Hepatocyte (in vitro differentiated cells): Measurements from ENCODE around the gene CCM2L. TPM values are rescaled to one million over a fixed set of nuclear protein-coding genes. Genes with fewer than 3 reads are reported as not detected.

Source experiments
- DNase-seq: peaks from one replicate; pipeline ENCODE4 v3.0.0-alpha.2; 2016; ENCODE audit warnings: low spot score
- H2AFZ ChIP-seq: fragments of 200-600 bp; sonication (generic); 2 replicates; pipeline ENCODE4 v1.6.0; 2016; ENCODE audit warnings: antibody characterized with exemption, mild to moderate bottlenecking
- H3K27ac ChIP-seq: fragments of 200-600 bp; sonication (generic); 2 replicates; pipeline ENCODE4 v1.5.1; 2016; ENCODE audit warnings: mild to moderate bottlenecking
- H3K27me3 ChIP-seq: fragments of 200-600 bp; sonication (generic); 2 replicates; pipeline ENCODE4 v1.6.1; 2016
- H3K36me3 ChIP-seq: fragments of 200-600 bp; sonication (generic); replicated peaks from 2 replicates; pipeline ENCODE4 v1.5.1; 2016; ENCODE audit warnings: low read depth; ENCODE audit not compliant: insufficient read depth
- H3K4me1 ChIP-seq: fragments of 200-600 bp; sonication (generic); 2 replicates; pipeline ENCODE4 v1.5.1; 2016; ENCODE audit warnings: mild to moderate bottlenecking, moderate library complexity; ENCODE audit not compliant: insufficient read depth
- H3K4me2 ChIP-seq: fragments of 200-600 bp; sonication (generic); 2 replicates; pipeline ENCODE4 v1.6.0; 2016
- H3K4me3 ChIP-seq: fragments of 200-600 bp; sonication (generic); 2 replicates; pipeline ENCODE4 v1.5.1; 2016; ENCODE audit warnings: mild to moderate bottlenecking
- H3K79me2 ChIP-seq: fragments of 200-600 bp; sonication (generic); 2 replicates; pipeline ENCODE4 v1.6.0; 2017; ENCODE audit warnings: mild to moderate bottlenecking
- H3K9me2 ChIP-seq: fragments of 200-600 bp; sonication (generic); replicated peaks from 2 replicates; pipeline ENCODE4 v1.6.0; 2017; ENCODE audit warnings: mild to moderate bottlenecking; ENCODE audit not compliant: insufficient read depth
- H3K9me3 ChIP-seq: fragments of 200-600 bp; sonication (generic); 2 replicates; pipeline ENCODE4 v1.5.1; 2016; ENCODE audit warnings: low read depth, mild to moderate bottlenecking
- H4K20me1 ChIP-seq: fragments of 200-600 bp; sonication (generic); 2 replicates; pipeline ENCODE4 v1.6.0; 2016; ENCODE audit warnings: mild to moderate bottlenecking; ENCODE audit not compliant: insufficient read depth, poor library complexity, severe bottlenecking
- CTCF ChIP-seq: fragments of 200-600 bp; sonication (generic); IDR thresholded peaks from 2 replicates; pipeline ENCODE4 v1.5.1; 2016; ENCODE audit warnings: antibody characterized with exemption, mild to moderate bottlenecking; ENCODE audit not compliant: poor library complexity
- EZH2 ChIP-seq: fragments of 200-600 bp; sonication (generic); IDR thresholded peaks from 2 replicates; pipeline ENCODE4 v1.6.1; 2016; ENCODE audit warnings: antibody characterized with exemption, mild to moderate bottlenecking, borderline replicate concordance
- EZH2phosphoT487 ChIP-seq: fragments of 200-600 bp; sonication (generic); IDR thresholded peaks from one replicate; pipeline ENCODE4 v1.6.1; 2018; ENCODE audit warnings: antibody characterized with exemption, mild to moderate bottlenecking, low read depth, moderate library complexity; ENCODE audit not compliant: unreplicated experiment, severe bottlenecking
- WGBS: methylation state at CpG from one replicate; pipeline ENCODE4 v1.1.6; 2016; ENCODE audit warnings: low lambda C conversion rate; ENCODE audit errors: missing lambda C conversion rate; 5-methylcytosine and 5-hydroxymethylcytosine counted together
- polyA plus RNA-seq: library from polyadenylated mRNA; unstranded; fragments of >200 nt; fragmentation: Nextera tagmentation; extraction: Ambion mirVana; gene quantifications from 2 replicates; pipeline ENCODE4 v1.2.1, GENCODE V29; 2016
- total RNA-seq: library from RNA; depleted of rRNA; stranded (reverse); fragments of >200 nt; gene quantifications from 2 replicates; pipeline ENCODE4 v1.2.3, GENCODE V29; 2014

The CCM2L gene
- total and polyA plus RNA-seq, 2 experiments from 2014 or later = 0.77 to 1.0 TPM

DNA sequence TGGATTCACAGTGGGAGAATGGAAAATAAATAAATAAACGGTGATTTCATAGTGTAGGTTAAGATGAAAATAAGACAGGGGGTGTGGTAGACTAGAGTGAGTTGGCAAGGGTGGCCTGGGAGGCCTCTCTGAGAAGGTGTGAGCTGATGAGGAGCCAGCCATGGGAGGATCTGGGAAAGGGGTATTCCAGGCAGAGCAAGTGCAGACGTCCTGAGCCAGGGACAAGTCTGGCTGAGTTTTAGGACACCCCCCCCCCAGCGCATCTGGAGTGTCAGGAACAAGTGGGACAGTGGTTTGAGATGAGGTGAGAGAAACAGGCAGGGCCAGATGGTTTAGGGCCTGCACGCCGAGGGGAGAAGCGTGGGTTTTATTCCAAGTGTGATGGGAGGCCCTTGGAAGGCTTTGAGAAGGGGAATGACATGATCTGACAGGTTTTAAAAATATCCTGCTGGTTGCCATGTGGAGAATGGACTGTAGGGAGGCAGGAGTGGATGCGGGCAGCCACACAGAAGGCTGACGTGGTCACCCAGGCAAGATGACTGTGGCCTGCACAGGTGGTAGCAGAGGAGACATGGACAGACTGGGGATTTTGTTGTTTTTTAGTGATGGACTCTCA lies 21.1 kb upstream of the CCM2L start:
- H3K36me3 ChIP-seq = no peaks in the 10 kb centered on the region
- H3K27ac ChIP-seq = no peak overlapping the region
- H2AFZ ChIP-seq = no peak overlapping the region
- no peaks in the 10 kb centered on the region for H4K20me1 ChIP-seq
- no peaks in the 10 kb centered on the region for H3K4me1 ChIP-seq
- H3K4me3 ChIP-seq = no peak overlapping the region
- DNase-seq = no peak
- H3K79me2 ChIP-seq = no peaks in the 10 kb centered on the region
- no peak for TF ChIP-seq CTCF
- no peak for TF ChIP-seq EZH2phosphoT487
- no peak for TF ChIP-seq EZH2
- H3K9me2 ChIP-seq = no peaks in the 10 kb centered on the region
- no peak overlapping the region for H3K4me2 ChIP-seq
- H3K27me3 ChIP-seq = peaks cover 33% of the 10 kb centered on the region
- WGBS = 82% methylated on average over 8 of the region's 8 CpGs
- no peaks in the 10 kb centered on the region for H3K9me3 ChIP-seq

DNA sequence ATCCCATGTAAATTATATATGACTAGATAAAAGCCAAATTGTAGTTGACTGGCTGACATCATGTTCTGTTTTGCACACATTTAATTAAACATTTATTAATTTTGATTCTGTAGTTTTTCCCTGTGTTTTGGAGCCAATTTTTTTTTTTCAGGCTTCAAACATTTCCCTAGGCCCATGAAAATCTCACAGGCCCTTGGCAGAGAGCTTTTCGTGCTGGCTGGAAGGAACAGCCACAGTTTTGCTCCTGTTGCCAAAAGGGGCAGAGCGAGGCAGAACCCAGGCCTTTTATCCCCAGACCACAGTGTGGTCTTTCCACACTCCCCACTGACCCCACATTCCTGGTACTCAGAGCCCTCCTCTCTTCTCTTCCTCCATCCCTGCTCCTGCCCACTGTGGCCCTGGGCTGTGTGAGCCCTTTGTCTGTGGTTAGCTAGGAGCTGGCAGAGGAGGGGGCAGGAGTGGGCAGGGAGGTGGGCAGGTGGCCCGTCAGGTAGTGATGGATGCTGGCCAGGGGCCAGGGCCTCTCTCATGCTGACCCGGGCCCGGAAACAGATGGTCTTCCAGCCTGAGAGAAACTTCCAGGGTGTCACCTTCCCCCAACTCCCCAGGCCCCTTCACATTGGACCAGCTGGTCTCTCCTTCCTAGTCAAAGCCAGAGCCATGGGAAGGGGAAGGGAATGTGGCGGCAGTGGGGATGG lies 19.4 kb upstream of the CCM2L start:
- WGBS = 82% methylated on average over 6 of the region's 6 CpGs
- H3K27me3 ChIP-seq = peaks cover 44% of the 10 kb centered on the region

DNA sequence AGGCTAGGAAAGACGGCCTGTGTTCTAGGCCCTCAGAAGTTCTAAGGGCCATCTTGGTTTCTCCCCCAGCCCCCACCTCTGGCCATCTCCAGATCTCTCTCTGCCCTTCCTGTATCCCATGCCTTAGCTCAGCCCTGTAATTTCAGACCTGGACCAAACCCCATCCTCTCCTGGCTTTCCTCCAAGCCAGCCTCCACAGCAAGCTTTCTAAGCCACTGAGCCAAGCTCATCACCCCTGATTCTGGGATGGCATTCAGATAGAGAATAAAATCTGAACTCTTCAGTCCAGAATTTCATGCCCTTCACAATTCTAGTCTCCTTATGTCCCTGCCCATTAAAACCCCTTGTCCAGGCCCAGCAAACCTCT lies 18.9 kb upstream of the CCM2L start:
- H3K27me3 ChIP-seq = peaks cover 48% of the 10 kb centered on the region
- no peak overlapping the region for H3K4me2 ChIP-seq
- no peaks in the 10 kb centered on the region for H4K20me1 ChIP-seq
- no peak overlapping the region for H2AFZ ChIP-seq
- H3K79me2 ChIP-seq = no peaks in the 10 kb centered on the region
- no peaks in the 10 kb centered on the region for H3K36me3 ChIP-seq
- no peak for DNase-seq
- no peak overlapping the region for H3K4me3 ChIP-seq
- no peak overlapping the region for H3K27ac ChIP-seq
- 85% methylated on average over 1 of the region's 1 CpG for WGBS
- no peaks in the 10 kb centered on the region for H3K9me3 ChIP-seq
- H3K9me2 ChIP-seq = no peaks in the 10 kb centered on the region
- TF ChIP-seq EZH2 (no peak), CTCF (no peak), EZH2phosphoT487 (no peak)
- H3K4me1 ChIP-seq = no peaks in the 10 kb centered on the region

More for the DNA sequence above, 19.4 kb upstream of the CCM2L start:
- TF ChIP-seq EZH2 = no peak
- no peak for TF ChIP-seq CTCF
- TF ChIP-seq EZH2phosphoT487 = no peak
- Histone ChIP-seq H3K4me3 (no peak overlapping the region), H3K27ac (no peak overlapping the region), H4K20me1 (no peaks in the 10 kb centered on the region), H3K79me2 (no peaks in the 10 kb centered on the region), H2AFZ (no peak overlapping the region), H3K36me3 (no peaks in the 10 kb centered on the region), H3K9me2 (no peaks in the 10 kb centered on the region), H3K4me1 (no peaks in the 10 kb centered on the region), H3K9me3 (no peaks in the 10 kb centered on the region), H3K4me2 (no peak overlapping the region)
- DNase-seq = no peak
